Esophagus muscularis mucosa (tissue), 4 donors: ENCODE data around the gene TMEM156. TPM values are rescaled to one million over a fixed set of nuclear protein-coding genes. Genes with fewer than 3 reads are reported as not detected.

Experiments
- DNase-seq: peaks from one replicate; pipeline ENCODE4 v3.0.0-alpha.2; 2017; ENCODE audit errors: extremely low spot score
- H3K27ac ChIP-seq, 4 donors: fragments of 200-600 bp; sonication (generic); replicated peaks in 1 of 4; 1 replicate in 3 of 4; 2 replicates in 1 of 4; pipeline ENCODE4 v1.5.1; 2016 to 2019; ENCODE audit warnings: mild to moderate bottlenecking in 1 of 4
- H3K27me3 ChIP-seq, 4 donors: fragments of 200-600 bp; sonication (generic); one replicate each; pipeline versions ENCODE4 v1.5.1 to v1.6.0; 2016 to 2019
- H3K36me3 ChIP-seq, 4 donors: fragments of 200-600 bp; sonication (generic); one replicate each; pipeline ENCODE4 v1.5.1; 2016 to 2019
- H3K4me1 ChIP-seq, 4 donors: fragments of 200-600 bp; sonication (generic); one replicate each; pipeline ENCODE4 v1.5.1; 2016 to 2019
- H3K4me3 ChIP-seq, 4 donors: fragments of 200-600 bp; sonication (generic); 1 replicate in 2 of 4; 2 replicates in 2 of 4; pipeline ENCODE4 v1.5.1; 2016 to 2019; ENCODE audit warnings: mild to moderate bottlenecking in 4 of 4, moderate library complexity in 1 of 4
- H3K9me3 ChIP-seq, 4 donors: fragments of 200-600 bp; sonication (generic); 1 replicate in 3 of 4; 2 replicates in 1 of 4; pipeline ENCODE4 v1.5.1; 2016 to 2019
- EP300 ChIP-seq: sonication (generic); formaldehyde crosslinking; IDR thresholded peaks from one replicate; pipeline ENCODE4 v1.6.1; 2017; ENCODE audit warnings: antibody characterized with exemption
- POLR2A ChIP-seq: fragments of 450-650 bp; IDR thresholded peaks from one replicate; pipeline ENCODE4 v1.6.1; 2017; ENCODE audit warnings: antibody characterized with exemption, moderate library complexity, mild to moderate bottlenecking, low read depth
- POLR2AphosphoS5 ChIP-seq, 2 donors: sonication (generic); formaldehyde crosslinking; IDR thresholded peaks; one replicate each; pipeline ENCODE4 v1.6.1; 2017; ENCODE audit warnings: antibody characterized with exemption in 2 of 2
- WGBS: methylation state at CpG from one replicate; pipeline ENCODE4 v1.1.5; 2018; 5-methylcytosine and 5-hydroxymethylcytosine counted together
- intact Hi-C: fragments of 100-400 bp; cut with DNase I; formaldehyde crosslinking; loops from one replicate; pipeline ENCODE4 v1.15.1; 2023
- total RNA-seq, 4 donors: library from RNA; depleted of rRNA; stranded (reverse); fragments of >200 nt; gene quantifications; one replicate each; pipeline versions ENCODE4 v1.1.0 to v1.2.1, GENCODE V29; 2016
- TF ChIP-seq, protein P1 (sequence below), 3 experiments: fragments of 200-600 bp in 2 of 3; fragments of 450-650 bp in 1 of 3; sonication (generic) in 2 of 3; IDR thresholded peaks; one replicate each; pipeline ENCODE4 v1.5.1; 2017 to 2019; ENCODE audit warnings: antibody characterized with exemption in 3 of 3, mild to moderate bottlenecking in 2 of 3, moderate library complexity in 1 of 3

TMEM156 gene
- total RNA-seq, 4 donors from 2014 or later = 0.50 TPM; not detected in 3

DNA sequence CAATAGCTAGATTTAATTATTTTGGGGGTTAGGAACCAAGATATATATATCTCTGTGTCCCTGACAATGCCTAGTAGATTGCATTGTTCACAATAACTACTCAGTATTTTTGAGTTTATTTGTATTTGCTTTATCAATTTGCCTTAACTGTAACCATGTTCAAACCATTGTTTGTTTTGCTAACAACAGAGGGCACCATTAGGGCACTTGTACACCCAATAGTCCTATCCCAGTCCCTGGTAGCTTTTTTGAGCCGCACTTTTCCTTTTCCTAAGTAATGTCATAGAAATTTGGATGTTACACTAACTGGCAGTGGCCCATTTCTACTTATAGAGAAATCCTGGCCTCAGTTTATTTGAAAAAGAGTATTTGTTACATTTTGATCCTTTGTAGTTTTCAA lies 29.2 kb upstream of the TMEM156 start:
- Histone ChIP-seq H3K4me3 (no peak overlapping the region), H3K4me1 (peaks cover 0 to 25% (median 20%) of the 10 kb centered on the region in 4 donors), H3K27me3 (no peaks in the 10 kb centered on the region), H3K27ac (no peak overlapping the region), H3K9me3 (no peaks in the 10 kb centered on the region), H3K36me3 (no peaks in the 10 kb centered on the region)
- TF ChIP-seq POLR2A (no peak), EP300 (no peak), POLR2AphosphoS5 (IDR thresholded peaks at IDR 0.05) (no peak)
- TF ChIP-seq, protein P1, sequence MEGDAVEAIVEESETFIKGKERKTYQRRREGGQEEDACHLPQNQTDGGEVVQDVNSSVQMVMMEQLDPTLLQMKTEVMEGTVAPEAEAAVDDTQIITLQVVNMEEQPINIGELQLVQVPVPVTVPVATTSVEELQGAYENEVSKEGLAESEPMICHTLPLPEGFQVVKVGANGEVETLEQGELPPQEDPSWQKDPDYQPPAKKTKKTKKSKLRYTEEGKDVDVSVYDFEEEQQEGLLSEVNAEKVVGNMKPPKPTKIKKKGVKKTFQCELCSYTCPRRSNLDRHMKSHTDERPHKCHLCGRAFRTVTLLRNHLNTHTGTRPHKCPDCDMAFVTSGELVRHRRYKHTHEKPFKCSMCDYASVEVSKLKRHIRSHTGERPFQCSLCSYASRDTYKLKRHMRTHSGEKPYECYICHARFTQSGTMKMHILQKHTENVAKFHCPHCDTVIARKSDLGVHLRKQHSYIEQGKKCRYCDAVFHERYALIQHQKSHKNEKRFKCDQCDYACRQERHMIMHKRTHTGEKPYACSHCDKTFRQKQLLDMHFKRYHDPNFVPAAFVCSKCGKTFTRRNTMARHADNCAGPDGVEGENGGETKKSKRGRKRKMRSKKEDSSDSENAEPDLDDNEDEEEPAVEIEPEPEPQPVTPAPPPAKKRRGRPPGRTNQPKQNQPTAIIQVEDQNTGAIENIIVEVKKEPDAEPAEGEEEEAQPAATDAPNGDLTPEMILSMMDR (IDR thresholded peaks at IDR 0.05) = no peak
- 88% methylated on average over 1 of the region's 1 CpG for WGBS
- intact Hi-C loops = no loop called here
- DNase-seq = no peak

DNA sequence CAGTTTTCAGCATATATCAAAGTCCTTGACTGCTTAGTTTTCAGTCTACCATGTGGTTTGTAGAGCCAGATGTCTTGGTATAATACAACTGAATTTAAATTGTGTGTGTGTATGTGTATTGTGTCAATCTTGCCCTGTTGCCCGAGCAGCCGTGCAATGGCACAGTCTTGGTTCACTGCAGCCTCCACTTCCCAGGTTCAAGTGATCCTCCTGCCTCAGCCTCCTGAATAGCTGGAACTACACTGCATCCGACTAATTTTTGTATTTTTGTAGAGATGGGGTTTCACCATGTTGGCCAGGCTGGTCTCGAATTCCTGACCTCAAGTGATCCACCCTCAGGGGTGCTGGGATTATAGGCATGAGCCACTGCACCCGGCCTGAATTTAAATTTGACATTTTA lies 23.8 kb upstream of the TMEM156 start:
- no peak for TF ChIP-seq EP300
- no peak for TF ChIP-seq POLR2A
- TF ChIP-seq, protein P1 (IDR thresholded peaks at IDR 0.05) = no peak
- TF ChIP-seq POLR2AphosphoS5 (IDR thresholded peaks at IDR 0.05) = no peak
- Histone ChIP-seq H3K27ac (no peak overlapping the region), H3K9me3 (no peaks in the 10 kb centered on the region), H3K4me3 (no peak overlapping the region), H3K4me1 (peaks cover 0 to 24% (median 18%) of the 10 kb centered on the region in 4 donors), H3K36me3 (no peaks in the 10 kb centered on the region), H3K27me3 (no peaks in the 10 kb centered on the region)
- WGBS = 94% methylated on average over 5 of the region's 5 CpGs
- DNase-seq = no peak
- intact Hi-C loops = no loop called here

DNA sequence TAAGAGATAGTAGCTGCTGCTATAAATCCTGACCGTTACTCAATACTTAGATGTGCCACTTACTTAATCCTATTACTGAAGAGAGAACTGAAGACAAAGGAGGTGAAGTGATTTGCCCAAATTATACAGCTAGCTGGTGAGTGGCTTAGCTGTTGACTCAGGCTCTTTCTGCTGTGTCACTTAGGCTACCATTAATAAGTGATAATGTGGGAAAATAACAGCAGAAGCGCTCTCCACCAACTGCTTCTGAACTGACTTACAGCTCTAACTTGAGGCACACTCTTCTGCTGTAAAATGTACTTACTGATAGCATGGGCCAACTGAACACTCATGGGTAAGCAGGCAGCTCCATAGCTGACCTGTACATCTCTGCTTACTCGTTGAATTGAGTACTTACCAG lies 22.3 kb upstream of the TMEM156 start:
- TF ChIP-seq POLR2A = no peak
- TF ChIP-seq, protein P1 (IDR thresholded peaks at IDR 0.05) = no peak
- no peak for TF ChIP-seq POLR2AphosphoS5 (IDR thresholded peaks at IDR 0.05)
- TF ChIP-seq EP300 = no peak
- no peaks in the 10 kb centered on the region for H3K36me3 ChIP-seq

DNA sequence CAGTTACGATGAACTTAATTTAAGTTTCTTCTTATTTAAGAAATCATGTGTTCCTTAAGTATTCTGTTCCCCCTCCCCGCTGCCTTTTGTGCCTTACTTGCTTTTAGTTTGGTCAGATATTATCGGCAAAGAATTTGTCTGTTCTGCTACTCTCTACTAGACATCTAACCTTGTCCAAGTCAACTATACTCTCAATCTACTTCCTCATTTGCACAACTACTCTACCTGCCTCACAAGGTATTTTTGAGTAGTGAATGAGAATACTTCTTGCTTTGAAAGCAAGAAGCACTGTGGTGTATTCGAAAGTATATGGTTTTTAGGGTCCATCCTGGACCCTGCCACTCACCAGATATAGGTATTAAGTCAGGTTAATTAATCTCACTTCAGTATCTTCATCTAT lies 21.8 kb upstream of the TMEM156 start:
- intact Hi-C loops = no loop called here
- no peak overlapping the region for H3K27ac ChIP-seq
- no peak for TF ChIP-seq POLR2AphosphoS5 (IDR thresholded peaks at IDR 0.05)
- TF ChIP-seq EP300 = no peak
- TF ChIP-seq, protein P1 (IDR thresholded peaks at IDR 0.05) = no peak
- no peak for TF ChIP-seq POLR2A
- no peaks in the 10 kb centered on the region for H3K27me3 ChIP-seq
- H3K36me3 ChIP-seq = no peaks in the 10 kb centered on the region
- peaks cover 6 to 35% (median 34%) of the 10 kb centered on the region in 4 donors for H3K4me1 ChIP-seq
- WGBS = 98% methylated on average over 4 of the region's 4 CpGs
- H3K9me3 ChIP-seq = no peaks in the 10 kb centered on the region
- no peak for DNase-seq
- H3K4me3 ChIP-seq = no peak overlapping the region

More for the DNA sequence above, 22.3 kb upstream of the TMEM156 start:
- Histone ChIP-seq H3K9me3 (no peaks in the 10 kb centered on the region), H3K27me3 (no peaks in the 10 kb centered on the region), H3K4me3 (no peak overlapping the region), H3K27ac (no peak overlapping the region), H3K4me1 (peaks cover 6 to 31% (median 30%) of the 10 kb centered on the region in 4 donors)
- intact Hi-C loops = no loop called here
- 94% methylated on average over 3 of the region's 3 CpGs for WGBS
- no peak for DNase-seq

DNA sequence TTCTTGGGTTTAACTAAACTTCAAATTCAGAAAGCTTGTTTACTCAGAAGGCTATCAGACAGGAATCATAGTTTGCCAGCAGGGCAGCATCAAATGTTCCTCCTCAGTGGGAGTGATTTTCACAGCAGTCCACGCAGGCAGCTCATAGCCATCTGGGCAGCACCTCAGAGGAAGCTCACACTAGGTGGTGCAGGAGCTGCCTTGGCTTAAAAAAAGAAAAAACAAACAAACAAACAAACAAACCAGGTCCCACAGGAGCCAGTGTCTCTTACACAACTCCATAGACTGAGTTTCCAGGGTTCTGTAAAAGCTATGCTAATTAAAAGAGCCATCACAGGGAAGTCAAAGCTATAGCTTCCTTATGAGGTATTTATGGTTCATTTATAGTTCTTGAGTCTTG lies 19.3 kb upstream of the TMEM156 start:
- TF ChIP-seq POLR2A (no peak), EP300 (no peak), POLR2AphosphoS5 (IDR thresholded peaks at IDR 0.05) (no peak)
- TF ChIP-seq, protein P1 (IDR thresholded peaks at IDR 0.05) = no peak

More for the DNA sequence above, 19.3 kb upstream of the TMEM156 start:
- Histone ChIP-seq H3K36me3 (no peaks in the 10 kb centered on the region), H3K9me3 (no peaks in the 10 kb centered on the region), H3K27me3 (no peaks in the 10 kb centered on the region), H3K4me3 (no peak overlapping the region), H3K4me1 (peaks cover 11 to 60% (median 58%) of the 10 kb centered on the region in 4 donors), H3K27ac (no peak overlapping the region)
- no peak for DNase-seq
- 100% methylated on average over 1 of the region's 1 CpG for WGBS
- intact Hi-C loops = no loop called here
